ENCODE data around the gene SEH1L.
"Not testable (repeated sequence)": the region's sequence is repeated elsewhere in the genome, so short reads cannot be mapped to it uniquely, and the experiment has no call there.

The SEH1L gene

DNA sequence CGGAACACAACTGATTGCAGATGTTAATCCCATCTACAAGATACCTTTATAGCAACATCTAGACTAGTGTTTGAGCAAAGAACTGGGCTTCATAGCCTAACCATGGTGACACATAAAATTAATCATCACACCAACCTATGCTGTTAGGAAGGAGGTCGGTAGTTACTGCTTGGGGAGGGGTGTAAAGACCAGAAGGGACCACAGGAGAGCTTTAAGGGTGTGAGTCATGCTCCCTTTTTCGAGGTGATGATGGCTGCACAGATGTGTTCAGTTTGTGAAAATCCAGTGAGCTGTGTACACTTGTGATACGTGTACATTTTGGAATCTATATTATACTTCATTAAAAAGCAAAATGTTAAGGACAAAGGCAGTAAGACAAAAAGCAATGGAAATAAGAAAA is 4.6 kb upstream of the SEH1L start:
- no peak for DNase-seq

DNA sequence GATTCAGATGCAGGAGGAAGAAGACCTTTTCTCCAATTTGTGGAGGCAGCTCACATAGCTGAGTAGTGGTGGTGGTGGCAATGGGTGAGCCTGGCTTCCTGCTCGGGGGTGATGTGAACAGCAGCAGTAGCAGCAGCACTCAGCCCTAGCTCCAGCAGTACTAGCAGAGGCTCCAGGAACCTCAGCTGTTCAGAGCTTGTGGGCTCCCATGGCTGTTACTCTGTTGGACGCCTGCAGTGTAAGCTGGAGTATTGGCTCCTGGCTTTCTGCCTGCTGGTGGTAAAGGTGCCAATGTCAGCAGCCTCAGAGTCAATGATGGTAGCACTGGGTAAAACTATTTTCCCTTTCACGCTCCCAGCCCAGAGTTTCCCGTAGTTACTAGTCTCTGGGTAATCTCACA is 3.1 kb upstream of the SEH1L start:
- DNase-seq: no peak

DNA sequence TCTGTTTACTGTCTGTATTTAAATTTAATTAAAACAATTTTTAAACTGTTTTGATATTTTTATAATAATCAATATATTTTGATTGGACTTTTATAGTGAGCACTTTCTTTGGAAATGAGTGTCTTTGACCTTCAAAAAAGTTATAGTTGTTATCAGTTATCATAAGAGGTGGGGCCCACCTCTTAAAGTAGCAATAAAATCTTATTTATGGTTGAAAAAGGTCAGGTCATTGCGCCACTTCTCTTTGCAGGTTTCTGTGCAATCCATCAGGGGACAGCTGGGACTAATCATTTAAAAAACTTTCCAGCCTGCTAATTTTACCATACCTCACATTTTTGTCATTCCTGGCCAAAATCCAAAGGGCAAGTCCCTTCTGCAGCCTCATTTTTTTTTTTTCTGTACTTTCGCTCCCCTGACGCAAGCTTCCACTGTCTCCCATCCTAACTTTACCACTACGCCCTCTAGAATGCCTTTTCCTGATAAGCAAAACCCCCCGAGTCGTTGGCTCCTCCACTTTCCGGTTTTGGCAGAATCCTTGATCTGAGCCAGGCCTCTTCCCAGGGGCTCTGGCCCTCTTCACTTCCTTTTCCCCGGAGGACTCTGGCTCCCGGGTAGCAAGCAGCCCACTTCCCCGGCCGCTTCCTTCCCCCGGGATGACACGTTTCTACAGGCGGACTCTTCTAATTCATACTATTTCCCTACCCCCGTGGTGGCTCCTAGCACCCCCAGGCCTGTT is 1.1 kb upstream of the SEH1L start:
- DNase-seq: no peak

DNA sequence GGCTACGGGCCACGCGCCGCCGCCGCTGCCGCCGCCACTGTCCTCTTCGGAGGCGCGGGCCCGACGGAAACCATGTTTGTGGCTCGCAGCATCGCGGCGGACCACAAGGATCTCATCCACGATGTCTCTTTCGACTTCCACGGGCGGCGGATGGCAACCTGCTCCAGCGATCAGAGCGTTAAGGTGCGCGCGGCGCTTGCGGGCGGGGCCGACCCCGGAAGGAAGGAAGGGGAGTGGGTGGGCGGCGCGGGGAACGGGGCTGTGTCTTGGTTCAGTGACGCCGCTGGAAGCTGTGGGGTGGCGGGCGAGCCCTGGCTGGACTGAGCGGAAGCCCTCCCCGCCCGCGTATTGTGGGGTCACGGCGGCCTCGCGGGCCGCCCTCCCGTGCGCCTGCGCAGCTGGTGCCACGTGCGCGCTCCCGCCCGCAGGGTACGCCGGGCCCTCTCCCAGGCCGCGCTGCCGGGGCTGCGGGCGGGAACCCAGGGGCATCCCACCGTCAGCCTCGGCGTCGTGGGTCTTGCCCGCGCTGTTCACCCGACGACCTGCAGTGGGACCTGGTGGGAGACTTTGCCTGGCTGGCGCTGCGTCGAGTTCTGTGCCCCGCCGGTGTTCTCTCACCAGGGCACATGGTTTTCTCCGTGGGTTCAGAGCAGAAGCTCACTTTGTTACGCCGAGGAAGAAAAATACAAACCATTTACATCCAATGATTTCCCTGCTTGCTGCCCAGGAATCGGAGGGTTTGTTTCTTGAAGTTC is 416 bp downstream of the SEH1L start:
- DNase-seq: peak; percentile 98

DNA sequence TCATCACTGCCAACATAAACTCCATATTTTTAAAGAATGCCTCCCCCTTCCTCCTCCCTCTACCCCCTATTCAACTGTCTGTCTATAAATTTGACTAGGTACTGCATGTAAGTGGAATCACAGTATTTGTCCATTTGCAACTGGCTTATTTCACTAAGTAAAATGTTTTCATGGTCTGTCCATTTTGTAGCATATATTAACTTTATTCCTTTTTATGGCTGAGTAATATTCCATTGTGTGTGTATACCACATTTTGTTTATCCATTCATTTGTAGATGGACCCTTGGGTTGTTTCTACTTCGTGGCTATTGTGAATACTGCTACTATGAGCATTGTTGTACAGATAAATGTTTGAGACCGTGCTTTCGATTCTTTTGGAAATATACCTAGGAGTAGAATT is 10.7 kb downstream of the SEH1L start:
- no peak for DNase-seq

DNA sequence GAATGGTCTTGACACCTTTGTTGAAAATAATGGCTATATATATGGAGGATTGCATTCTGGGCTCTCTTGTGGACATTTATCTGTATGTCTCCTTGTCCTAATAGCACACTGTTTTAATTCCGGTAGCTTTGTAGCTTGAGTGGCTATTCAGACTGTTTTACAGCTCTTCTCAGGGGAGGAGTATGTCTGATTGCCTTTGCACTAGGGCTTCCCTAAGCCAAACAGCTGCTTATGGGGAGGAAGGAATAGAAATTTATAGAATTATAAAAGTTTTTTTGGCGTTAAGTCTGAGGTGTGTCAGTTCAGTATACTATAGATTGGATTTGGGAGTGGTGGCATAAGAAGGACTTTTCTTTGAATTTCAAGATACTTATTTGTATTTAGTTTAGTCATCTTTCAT is 12.6 kb downstream of the SEH1L start:
- DNase-seq: no peak

DNA sequence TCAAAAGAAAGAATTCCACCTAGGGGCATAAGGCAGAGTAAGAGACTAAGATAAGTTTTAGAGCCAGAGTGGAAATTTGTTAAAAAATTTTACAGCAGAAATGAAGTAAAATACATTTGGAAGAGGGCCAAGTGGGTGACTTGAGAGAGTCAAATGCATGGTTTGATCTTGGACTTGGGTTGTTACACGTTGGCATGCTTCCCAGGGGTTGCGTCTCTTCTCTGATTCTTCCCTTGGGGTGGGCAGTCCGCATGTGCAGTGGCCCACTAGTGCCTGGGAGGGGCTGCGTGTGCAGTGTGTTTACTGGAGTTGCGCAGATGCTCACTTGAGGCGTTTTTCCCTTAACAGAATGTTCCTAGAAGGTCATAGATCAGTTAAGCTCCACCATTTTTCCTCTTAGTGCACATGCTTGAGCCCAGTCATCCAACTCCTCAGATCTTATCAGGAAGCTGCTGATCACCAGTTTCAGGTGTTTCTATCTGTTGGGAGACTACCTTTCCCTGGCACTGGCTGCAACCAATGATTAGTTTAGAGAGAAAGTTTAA is 13.1 kb downstream of the SEH1L start:
- no peak for DNase-seq

DNA sequence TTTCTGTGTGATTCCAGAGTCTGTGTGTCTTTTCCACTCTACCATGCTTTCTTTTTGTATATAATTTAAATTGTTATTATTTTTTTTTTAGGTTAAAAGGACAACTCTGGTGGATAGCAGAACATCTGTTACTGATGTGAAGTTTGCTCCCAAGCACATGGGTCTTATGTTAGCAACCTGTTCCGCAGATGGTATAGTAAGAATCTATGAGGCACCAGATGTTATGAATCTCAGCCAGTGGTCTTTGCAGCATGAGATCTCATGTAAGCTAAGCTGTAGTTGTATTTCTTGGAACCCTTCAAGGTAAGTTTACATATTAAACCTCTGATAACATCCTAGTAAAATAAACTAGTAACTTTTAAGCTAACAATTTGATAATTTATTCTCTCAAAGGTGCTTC is 15.3 kb downstream of the SEH1L start:
- DNase-seq: no peak

DNA sequence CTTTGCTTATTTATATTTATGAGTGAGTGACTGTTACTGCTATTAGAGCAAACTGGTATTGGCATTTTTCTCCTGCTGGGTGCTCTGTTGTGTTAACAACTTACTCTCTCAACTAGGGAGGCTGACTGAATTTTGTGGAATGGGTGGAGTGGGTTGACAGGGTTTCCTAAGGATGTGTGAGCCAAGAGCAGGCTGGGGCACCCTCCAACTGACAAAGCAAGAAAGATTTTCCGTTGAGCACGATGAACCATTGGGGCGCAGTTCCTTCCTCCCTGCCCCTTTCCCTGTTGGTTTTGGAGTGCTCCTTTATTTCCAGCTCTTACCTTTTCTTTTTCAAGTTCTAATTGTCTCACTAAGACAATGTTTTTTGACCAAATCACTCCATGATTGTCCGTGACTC is 20.3 kb downstream of the SEH1L start:
- DNase-seq: no peak

DNA sequence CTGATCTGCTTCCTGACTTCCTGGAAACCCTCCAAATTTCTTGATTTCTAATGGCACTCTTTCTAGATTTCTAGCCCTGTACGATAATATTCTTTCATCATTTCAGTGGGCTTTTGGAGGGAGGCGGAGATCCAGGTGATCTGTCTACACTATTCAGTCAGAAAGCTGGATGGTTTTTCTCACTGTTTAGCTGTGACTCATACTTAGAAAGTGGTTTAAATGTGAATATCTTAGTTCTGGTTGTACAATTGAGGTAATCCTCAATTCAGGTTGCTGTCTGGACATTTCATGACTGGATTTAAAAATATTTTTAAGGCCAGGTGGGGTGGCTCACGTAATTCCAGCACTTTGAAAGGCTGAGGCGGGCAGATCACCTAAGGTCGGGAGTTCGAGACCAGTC is 20.8 kb downstream of the SEH1L start:
- DNase-seq: no peak

DNA sequence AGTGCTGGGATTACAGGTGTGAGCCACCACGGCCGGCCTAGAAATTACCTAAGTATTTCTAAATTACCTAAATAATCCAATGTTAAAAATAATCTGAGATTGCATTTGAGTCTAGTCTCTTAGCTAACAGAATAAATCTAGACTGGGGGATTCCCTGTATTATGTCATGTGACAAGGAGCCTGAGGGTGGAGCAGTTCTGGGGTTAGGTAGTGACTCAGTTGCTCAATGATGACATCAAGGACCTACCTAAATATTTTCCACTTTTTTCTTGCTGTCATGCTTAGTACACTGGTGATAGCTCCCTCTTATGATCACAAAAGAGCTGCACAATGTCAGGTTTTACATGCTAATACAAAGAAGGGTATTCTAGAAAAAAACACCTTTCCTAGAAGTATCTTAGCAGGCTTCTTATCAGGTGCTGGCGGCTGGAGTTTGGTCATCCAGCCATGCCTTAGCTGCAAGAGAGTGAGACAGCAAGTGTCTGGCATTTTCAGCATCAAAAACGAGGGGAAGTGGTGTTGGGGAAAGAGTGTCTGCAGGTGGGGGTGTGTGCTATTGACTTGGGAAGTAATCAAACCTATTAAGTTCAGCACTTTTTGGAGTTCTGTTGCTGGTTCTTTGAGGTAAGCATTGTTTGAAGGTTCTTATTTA is 25.9 kb downstream of the SEH1L start:
- DNase-seq: no peak

DNA sequence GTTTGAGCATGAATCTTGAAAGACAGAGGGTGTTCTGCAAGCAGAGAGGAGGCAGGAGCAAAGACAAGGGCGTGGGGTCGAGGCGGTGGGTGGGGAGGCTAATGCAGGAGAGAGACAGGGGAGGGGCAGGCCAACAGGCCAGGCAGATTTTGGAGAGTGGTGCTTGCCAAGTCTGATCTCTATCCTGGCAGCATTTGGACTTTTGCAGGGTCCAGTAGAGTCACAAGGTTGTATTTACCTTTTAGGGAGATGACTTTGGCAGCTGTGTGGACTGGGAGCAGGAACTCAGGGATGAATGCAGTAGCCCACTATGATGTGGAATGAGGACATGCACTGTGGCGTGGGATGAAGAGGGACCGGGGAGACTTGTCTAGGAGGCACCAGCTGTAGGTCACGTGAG is 27.7 kb downstream of the SEH1L start:
- DNase-seq: no peak

DNA sequence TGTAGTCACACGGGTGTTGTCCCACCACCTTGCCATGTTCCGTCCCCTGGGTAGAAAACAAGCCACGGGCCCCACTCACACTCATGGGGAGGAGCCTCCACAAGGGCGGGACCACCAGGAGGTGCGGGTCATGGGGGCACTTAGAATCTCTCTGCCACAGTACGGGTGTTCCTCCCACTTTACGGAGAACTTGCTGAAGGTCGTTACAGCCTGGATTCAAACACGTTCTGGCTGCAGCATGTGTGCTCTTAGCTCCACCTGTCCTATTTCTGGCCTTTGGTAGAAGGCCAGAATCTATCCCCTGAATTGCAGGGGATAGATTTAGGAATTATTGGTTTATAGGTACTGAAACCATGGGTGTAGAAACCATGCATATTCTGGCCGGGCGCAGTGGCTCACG is 28.5 kb downstream of the SEH1L start:
- DNase-seq: no peak

DNA sequence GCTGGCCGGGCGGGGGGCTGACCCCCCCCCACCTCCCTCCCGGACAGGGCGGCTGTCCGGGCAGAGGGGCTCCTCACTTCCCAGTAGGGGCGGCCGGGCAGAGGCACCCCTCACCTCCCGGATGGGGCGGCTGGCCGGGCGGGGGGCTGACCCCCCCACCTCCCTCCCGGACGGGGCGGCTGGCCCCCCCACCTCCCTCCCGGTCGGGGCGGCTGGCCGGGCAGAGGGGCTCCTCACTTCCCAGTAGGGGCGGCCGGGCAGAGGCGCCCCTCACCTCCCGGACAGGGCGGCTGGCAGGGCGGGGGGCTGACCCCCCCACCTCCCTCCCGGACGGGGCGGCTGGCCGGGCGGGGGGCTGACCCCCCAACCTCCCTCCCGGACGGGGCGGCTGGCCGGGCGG is 32.3 kb downstream of the SEH1L start:
- DNase-seq: not testable (repeated sequence)

DNA sequence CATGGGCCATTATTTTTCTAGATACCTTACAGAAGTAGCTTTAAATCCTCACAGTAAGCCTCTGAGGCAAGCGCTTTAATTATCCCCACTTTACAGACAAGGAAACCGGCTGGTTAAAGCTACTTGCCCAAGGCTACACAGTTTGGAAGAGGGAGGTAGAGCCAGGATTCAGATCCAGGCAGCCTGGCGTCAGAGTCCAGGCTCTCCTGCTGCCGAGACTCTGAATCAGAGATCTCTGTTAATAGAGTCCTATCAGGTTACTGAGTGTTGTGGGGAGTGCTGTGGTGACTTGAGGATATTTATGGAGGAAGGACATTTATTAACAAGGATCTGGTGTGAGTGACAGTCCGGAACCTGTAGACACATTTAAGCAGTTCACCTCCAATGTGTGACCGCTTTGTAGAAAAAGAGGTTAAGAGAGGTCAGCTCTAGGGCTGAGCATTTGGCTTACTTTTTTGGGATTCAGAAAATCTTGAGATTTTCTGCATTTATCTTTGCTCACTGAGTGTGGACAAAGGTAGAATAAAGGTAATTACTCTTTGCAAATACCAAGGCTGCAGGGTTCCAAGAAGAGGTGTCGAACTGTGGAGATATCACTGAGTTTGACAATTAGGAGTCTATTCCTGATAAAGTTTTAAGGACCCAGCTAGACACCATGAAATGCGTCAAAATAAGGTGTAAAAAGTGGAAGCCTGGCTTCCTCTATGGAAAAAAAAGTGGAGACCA is 41.7 kb downstream of the SEH1L start:
- no peak for DNase-seq

DNA sequence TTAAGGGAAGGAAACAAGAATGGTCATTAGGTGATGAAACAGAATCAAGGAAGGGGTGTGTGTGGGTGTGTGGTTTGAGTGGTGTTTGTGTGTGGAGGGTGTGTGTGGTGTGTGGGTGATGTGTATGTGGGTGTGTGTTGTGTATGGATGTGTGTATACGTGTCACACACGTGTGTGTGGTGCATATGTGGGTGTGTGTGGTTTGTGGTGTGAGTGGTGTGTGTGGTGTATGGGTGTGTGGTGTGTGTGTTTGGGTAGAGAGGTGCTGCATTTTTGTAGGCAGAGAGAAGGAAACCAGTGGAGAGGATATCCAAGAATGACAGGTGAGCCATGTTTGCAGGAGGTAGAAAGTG is 42.3 kb downstream of the SEH1L start:
- no peak for DNase-seq

DNA sequence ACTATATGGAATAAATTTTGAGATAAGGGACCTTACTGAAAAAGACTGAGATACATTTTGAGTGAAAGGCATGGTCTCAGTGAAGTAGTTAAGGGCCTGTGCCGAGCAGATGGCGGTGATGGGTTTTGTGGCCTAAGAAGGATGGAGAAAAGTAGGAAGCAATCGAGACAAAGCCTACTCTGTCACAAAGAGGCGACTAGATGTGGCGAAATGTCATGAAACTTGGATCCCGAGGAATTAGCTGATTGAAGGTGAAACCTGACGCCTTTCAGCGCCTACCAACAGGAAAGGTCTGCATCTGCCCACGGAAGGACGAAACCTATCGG is 42.8 kb downstream of the SEH1L start:
- no peak for DNase-seq

DNA sequence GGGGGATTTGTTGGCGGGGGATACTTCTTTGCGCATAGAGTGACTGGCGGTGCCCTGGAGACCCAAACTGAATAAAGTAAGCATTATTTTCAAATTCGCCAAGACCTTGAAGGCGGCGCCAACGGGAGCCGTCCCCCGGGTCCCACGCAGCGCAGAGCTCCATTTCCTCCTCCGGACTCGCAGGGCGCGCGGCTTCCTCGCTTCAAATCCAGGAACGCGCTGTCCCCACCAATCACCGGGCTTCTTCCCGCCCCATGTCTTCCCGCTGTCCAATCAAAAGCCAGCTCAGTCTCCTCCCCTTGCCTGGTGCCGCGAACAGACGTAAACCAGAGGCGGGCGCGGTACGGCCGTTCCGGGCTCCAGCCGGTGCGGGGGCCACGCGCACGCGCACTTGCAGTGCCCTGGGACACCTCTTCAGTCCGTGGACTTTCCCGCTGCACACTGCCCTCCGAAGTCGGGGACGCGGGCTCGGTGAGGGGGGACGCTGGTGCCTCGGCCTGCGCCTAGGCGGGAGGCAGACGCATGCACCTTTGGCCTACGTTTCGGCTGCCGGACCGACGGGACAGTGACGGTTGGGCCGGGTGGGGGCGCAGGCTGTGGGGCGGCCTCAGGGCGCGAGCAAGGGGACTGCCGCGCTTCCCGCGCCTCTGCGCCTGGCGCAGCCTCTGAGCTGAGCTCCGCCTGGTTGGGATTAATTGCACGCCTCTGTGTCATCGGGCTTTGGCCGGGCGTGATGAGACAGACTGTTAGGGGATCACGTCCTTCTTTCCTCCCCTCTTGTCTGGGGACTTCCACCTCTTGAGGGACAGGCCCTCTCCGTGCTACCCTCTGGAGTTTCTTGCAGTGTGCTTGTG is 43.4 kb downstream of the SEH1L start, which contains the start of gene CEP192:
Gene CEP192, plus strand, starts transcription at position 396 of the 854 bp plus-strand sequence. CDS start 8,063 bp downstream, outside the sequence.
- DNase-seq: peak; percentile 98

DNA sequence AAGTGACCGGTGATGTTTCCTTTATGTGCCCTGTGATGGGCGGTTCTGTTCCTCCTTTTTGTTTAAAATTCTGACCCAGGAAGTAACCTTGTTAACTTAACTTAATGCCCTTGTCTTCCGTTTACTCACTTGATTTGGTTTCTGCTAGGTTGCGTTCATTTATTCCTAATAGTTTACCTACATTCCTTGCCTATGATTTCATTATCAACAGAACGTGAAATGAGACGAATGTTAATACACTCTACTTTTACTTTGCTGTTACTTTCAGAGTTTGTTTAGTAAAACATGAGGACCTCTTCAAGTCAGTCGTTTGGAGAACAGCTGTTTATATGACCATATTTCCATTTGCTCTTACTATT is 44.0 kb downstream of the SEH1L start:
- no peak for DNase-seq

DNA sequence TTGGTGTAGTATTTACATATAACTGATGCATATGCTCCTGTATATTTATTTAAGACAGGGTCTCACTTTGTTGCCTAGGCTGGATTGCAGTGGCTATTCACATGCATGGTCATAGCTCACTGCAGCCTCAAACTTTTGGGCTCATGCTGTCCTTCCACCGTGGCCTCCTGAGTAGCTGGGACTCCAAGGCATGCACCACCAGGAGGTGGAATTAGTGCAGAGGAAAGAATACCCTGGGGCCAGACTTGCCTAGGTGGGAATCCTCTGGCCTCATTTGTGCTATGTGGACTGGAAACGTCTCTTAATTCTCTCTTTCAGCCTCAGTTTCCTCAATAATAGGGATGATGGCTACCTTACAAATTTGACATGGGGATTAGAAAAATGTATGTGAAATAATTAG is 45.6 kb downstream of the SEH1L start:
- no peak for DNase-seq

DNA sequence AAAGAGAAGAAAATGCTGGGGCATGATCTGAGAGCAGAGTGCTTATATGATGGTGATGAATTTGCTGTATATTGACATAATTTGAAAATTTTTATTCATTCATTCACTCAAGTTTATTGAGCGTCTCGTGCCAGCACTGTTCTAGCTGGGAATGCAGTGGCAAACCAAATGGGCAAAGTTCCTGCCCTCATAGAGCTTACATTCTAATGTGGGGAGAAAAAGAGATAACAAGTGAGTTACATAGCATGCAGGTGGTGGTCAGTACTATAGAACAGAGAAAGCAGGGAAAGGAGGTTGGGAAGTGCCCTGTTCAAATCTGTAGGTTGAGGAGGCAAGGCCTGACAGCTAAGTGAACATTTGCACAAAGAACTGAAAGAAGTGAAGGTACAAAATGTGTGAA is 47.6 kb downstream of the SEH1L start:
- no peak for DNase-seq

DNA sequence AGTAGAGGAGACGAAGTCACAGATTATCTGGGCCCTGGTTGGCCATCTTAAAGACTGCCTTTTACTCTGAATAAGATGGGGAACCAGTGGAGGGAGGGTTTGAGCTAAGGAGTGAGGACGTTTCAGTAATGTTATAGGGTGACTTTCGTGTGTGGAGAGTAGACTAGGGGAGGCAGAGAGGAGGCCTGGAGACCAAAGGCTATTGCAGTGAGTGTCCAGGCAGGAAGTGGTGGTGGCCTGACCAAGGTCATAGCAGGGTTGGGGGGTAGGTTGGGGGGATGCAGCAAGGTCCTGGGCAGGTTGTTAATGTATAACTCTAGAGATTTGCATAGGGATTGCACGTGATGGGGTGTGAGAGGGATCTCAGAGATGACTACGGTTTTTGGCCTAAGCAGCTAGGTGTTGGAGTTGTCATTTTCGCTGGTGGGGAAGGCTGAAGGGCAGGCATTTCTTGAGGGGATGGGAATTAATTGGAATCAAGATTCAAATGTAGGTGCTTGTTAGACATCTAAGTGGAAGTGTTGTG is 48.2 kb downstream of the SEH1L start:
- DNase-seq: no peak

All from central memory CD4-positive, alpha-beta T cell (primary cell).